ENCODE measurements around the gene GALM.

GRCh38 chr2:38740851-38741731 lies 75.2 kb downstream of the GALM start:
- TF ChIP-seq, protein P1, sequence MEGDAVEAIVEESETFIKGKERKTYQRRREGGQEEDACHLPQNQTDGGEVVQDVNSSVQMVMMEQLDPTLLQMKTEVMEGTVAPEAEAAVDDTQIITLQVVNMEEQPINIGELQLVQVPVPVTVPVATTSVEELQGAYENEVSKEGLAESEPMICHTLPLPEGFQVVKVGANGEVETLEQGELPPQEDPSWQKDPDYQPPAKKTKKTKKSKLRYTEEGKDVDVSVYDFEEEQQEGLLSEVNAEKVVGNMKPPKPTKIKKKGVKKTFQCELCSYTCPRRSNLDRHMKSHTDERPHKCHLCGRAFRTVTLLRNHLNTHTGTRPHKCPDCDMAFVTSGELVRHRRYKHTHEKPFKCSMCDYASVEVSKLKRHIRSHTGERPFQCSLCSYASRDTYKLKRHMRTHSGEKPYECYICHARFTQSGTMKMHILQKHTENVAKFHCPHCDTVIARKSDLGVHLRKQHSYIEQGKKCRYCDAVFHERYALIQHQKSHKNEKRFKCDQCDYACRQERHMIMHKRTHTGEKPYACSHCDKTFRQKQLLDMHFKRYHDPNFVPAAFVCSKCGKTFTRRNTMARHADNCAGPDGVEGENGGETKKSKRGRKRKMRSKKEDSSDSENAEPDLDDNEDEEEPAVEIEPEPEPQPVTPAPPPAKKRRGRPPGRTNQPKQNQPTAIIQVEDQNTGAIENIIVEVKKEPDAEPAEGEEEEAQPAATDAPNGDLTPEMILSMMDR (IDR thresholded peaks at IDR 0.05 in 8 of 11, conservative IDR thresholded peaks at IDR 0.05 in 3 of 11) = peak; percentile 50 to 75 (median 67)
- no peak for TF ChIP-seq POLR2A (IDR thresholded peaks at IDR 0.05)
- peak in 2 of 3 donors; percentile 24 to 28 for TF ChIP-seq POLR2AphosphoS5 (IDR thresholded peaks at IDR 0.05)

Measured in spleen (tissue), 7 donors.